ENCODE results near the gene ZKSCAN4.

The ZKSCAN4 gene

GRCh38 chr6:28245206-28245941 lies 6.7 kb downstream of the ZKSCAN4 start:
- Mint-ChIP-seq H3K27ac (peak overlapping the region; percentile 21), H3K36me3 (ENCODE audit: low read depth) (peaks cover 52% of the 10 kb centered on the region), H3K4me1 (peaks cover 3% of the 10 kb centered on the region), H3K27me3 (ENCODE audit: low read depth, poor library complexity) (no peaks in the 10 kb centered on the region), H3K9me3 (no peaks in the 10 kb centered on the region), H3K4me3 (no peak overlapping the region)
- TF ChIP-seq CTCF (IDR thresholded peaks at IDR 0.05) = no peak
- no peak for DNase-seq

- Mint-ChIP-seq H3K9me3 (no peaks in the 10 kb centered on the region), H3K4me3 (no peak overlapping the region), H3K27ac (no peak overlapping the region), H3K27me3 (ENCODE audit: low read depth, poor library complexity) (no peaks in the 10 kb centered on the region), H3K4me1 (no peaks in the 10 kb centered on the region), H3K36me3 (ENCODE audit: low read depth) (peaks cover 58% of the 10 kb centered on the region)
- TF ChIP-seq CTCF (IDR thresholded peaks at IDR 0.05) = no peak
- DNase-seq = no peak
Observed at GRCh38 chr6:28243946-28244345, 8.1 kb downstream of the ZKSCAN4 start.

- no peak for TF ChIP-seq CTCF (IDR thresholded peaks at IDR 0.05)
- peaks cover 60% of the 10 kb centered on the region for H3K36me3 Mint-ChIP-seq (ENCODE audit: low read depth)
- H3K27ac Mint-ChIP-seq = no peak overlapping the region
- H3K27me3 Mint-ChIP-seq (ENCODE audit: low read depth, poor library complexity) = no peaks in the 10 kb centered on the region
- DNase-seq = no peak
- no peak overlapping the region for H3K4me3 Mint-ChIP-seq
- peaks cover 6% of the 10 kb centered on the region for H3K9me3 Mint-ChIP-seq
- no peaks in the 10 kb centered on the region for H3K4me1 Mint-ChIP-seq
Observed at GRCh38 chr6:28240471-28240870, 11.6 kb downstream of the ZKSCAN4 start.

- Mint-ChIP-seq H3K27ac (no peak overlapping the region), H3K4me3 (no peak overlapping the region), H3K9me3 (peaks cover 6% of the 10 kb centered on the region), H3K4me1 (no peaks in the 10 kb centered on the region), H3K27me3 (ENCODE audit: low read depth, poor library complexity) (no peaks in the 10 kb centered on the region), H3K36me3 (ENCODE audit: low read depth) (peaks cover 59% of the 10 kb centered on the region)
- TF ChIP-seq CTCF (IDR thresholded peaks at IDR 0.05) = no peak
- no peak for DNase-seq
Observed at GRCh38 chr6:28239636-28240035, 12.4 kb downstream of the ZKSCAN4 start.

GRCh38 chr6:28235912-28236452 lies 16.1 kb downstream of the ZKSCAN4 start:
- no peak for TF ChIP-seq CTCF (IDR thresholded peaks at IDR 0.05)
- H3K9me3 Mint-ChIP-seq = peaks cover 28% of the 10 kb centered on the region
- no peak for DNase-seq
- no peaks in the 10 kb centered on the region for H3K27me3 Mint-ChIP-seq (ENCODE audit: low read depth, poor library complexity)
- H3K36me3 Mint-ChIP-seq (ENCODE audit: low read depth) = peaks cover 81% of the 10 kb centered on the region
- no peak overlapping the region for H3K4me3 Mint-ChIP-seq
- no peaks in the 10 kb centered on the region for H3K4me1 Mint-ChIP-seq
- no peak overlapping the region for H3K27ac Mint-ChIP-seq

GRCh38 chr6:28232785-28233184 lies 19.3 kb downstream of the ZKSCAN4 start:
- no peak overlapping the region for H3K4me3 Mint-ChIP-seq
- no peak for TF ChIP-seq CTCF (IDR thresholded peaks at IDR 0.05)

More at GRCh38 chr6:28232785-28233184, 19.3 kb downstream of the ZKSCAN4 start:
- peak overlapping the region; percentile 23 for H3K27ac Mint-ChIP-seq
- peaks cover 95% of the 10 kb centered on the region for H3K36me3 Mint-ChIP-seq (ENCODE audit: low read depth)
- no peaks in the 10 kb centered on the region for H3K27me3 Mint-ChIP-seq (ENCODE audit: low read depth, poor library complexity)
- peaks cover 38% of the 10 kb centered on the region for H3K9me3 Mint-ChIP-seq
- DNase-seq = no peak
- H3K4me1 Mint-ChIP-seq = no peaks in the 10 kb centered on the region

Data from nephron progenitor cell (in vitro differentiated cells).